CD4-positive, alpha-beta T cell (primary cell): ENCODE data around the gene DLG5. TPM values are rescaled to one million over a fixed set of nuclear protein-coding genes. Genes with fewer than 3 reads are reported as not detected.

ENCODE experiments used
- ATAC-seq: fragments of 200-7000 bp; cut with Tn5 transposase; one replicate; pipeline ENCODE4 v1.10.0; 2022; ENCODE audit warnings: mild to moderate bottlenecking; ENCODE audit not compliant: poor library complexity
- CTCF ChIA-PET: fragments of 350-600 bp; sonication (Branson Sonifier 250); formaldehyde crosslinking; loops from one replicate; lab custom pipeline; 2021; ENCODE audit warnings: antibody characterized with exemption, inconsistent platforms; lab: Charles Lee
- POLR2A ChIA-PET: fragments of 350-600 bp; sonication (Branson Sonifier 250); formaldehyde crosslinking; loops from one replicate; lab custom pipeline; 2021; ENCODE audit warnings: antibody characterized with exemption, inconsistent platforms; lab: Charles Lee
- DNase-seq, 14 experiments: peaks; one replicate each; pipeline ENCODE4 v3.0.0-alpha.2; 2013 to 2020; ENCODE audit warnings: mixed read lengths in 2 of 14
- H3K27ac ChIP-seq, 2 donors: one replicate each; pipeline versions ENCODE4 v1.5.1 to v1.7.0; 2013; ENCODE audit warnings: low read length in 2 of 2, low read depth in 1 of 2, mild to moderate bottlenecking in 1 of 2
- H3K27me3 ChIP-seq, 2 experiments: 1 replicate in 1 of 2; 2 replicates in 1 of 2; pipeline versions ENCODE4 v1.6.1 to v1.7.0; 2013; ENCODE audit warnings: low read length in 2 of 2, control low read depth in 1 of 2, mild to moderate bottlenecking in 1 of 2, moderate library complexity in 1 of 2; ENCODE audit not compliant: insufficient read depth in 2 of 2, control insufficient read depth in 1 of 2
- H3K36me3 ChIP-seq: one replicate; pipeline ENCODE4 v1.6.1; 2013; ENCODE audit warnings: low read length, control low read depth; ENCODE audit not compliant: insufficient read depth
- H3K4me1 ChIP-seq: one replicate; pipeline ENCODE4 v1.6.1; 2013; ENCODE audit warnings: low read length, control low read depth; ENCODE audit not compliant: insufficient read depth
- H3K4me3 ChIP-seq: one replicate; pipeline ENCODE4 v1.5.1; 2013; ENCODE audit warnings: mild to moderate bottlenecking, low read length, moderate library complexity
- H3K9me3 ChIP-seq, 2 experiments: 1 replicate in 1 of 2; 2 replicates in 1 of 2; pipeline versions ENCODE4 v1.6.1 to v1.7.0; 2013; ENCODE audit warnings: low read length in 2 of 2, mild to moderate bottlenecking in 2 of 2, control low read depth in 1 of 2, moderate library complexity in 1 of 2; ENCODE audit not compliant: control insufficient read depth in 1 of 2, insufficient read depth in 1 of 2
- H3K27ac Mint-ChIP-seq: one replicate; pipeline ENCODE4 v1.8.0; 2020; ENCODE audit warnings: mixed read lengths
- H3K27me3 Mint-ChIP-seq: one replicate; pipeline ENCODE4 v1.8.0; 2021; ENCODE audit warnings: mixed read lengths
- H3K36me3 Mint-ChIP-seq: one replicate; pipeline ENCODE4 v1.8.0; 2021; ENCODE audit warnings: low read depth, mixed read lengths
- H3K4me1 Mint-ChIP-seq: one replicate; pipeline ENCODE4 v1.8.0; 2021; ENCODE audit warnings: low read depth, mixed read lengths
- H3K4me3 Mint-ChIP-seq: one replicate; pipeline ENCODE4 v1.8.0; 2020; ENCODE audit warnings: mild to moderate bottlenecking, mixed read lengths
- H3K9me3 Mint-ChIP-seq: one replicate; pipeline ENCODE4 v1.8.0; 2020; ENCODE audit warnings: mixed read lengths
- CTCF ChIP-seq: fragments of 200-600 bp; IDR thresholded peaks from one replicate; pipeline ENCODE4 v1.8.0; 2022; ENCODE audit warnings: antibody characterized with exemption, mild to moderate bottlenecking
- intact Hi-C, 2 experiments: fragments of 100-400 bp; cut with DNase I in 1 of 2; cut with micrococcal nuclease in 1 of 2; formaldehyde crosslinking; loops; one replicate each; pipeline versions ENCODE4 v1.15.1 to v1.9.0; 2023 to 2025; cut with DNase I, micrococcal nuclease
- total RNA-seq, 174 experiments: library from RNA in 2 of 174; stranded (reverse) in 2 of 174; gene quantifications; one replicate each; pipeline ENCODE4 v1.2.3 and lab custom pipeline; 2021 to 2026

Gene DLG5
- total RNA-seq, 2 experiments from 2014 or later = 7.1 to 7.4 TPM

GRCh38 chr10:77971804-77972144 lies 45.2 kb upstream of the DLG5 start:
- Mint-ChIP-seq H3K9me3 (no peaks in the 10 kb centered on the region), H3K36me3 (peaks cover 16% of the 10 kb centered on the region), H3K4me1 (peaks cover 12% of the 10 kb centered on the region), H3K27ac (peak overlapping the region; percentile 20), H3K4me3 (no peak overlapping the region), H3K27me3 (no peaks in the 10 kb centered on the region)
- intact Hi-C loops = no loop called here
- Histone ChIP-seq H3K9me3 (no peaks in the 10 kb centered on the region), H3K36me3 (peaks cover 15% of the 10 kb centered on the region), H3K4me3 (no peak overlapping the region), H3K27me3 (no peaks in the 10 kb centered on the region), H3K4me1 (peaks cover 7% of the 10 kb centered on the region), H3K27ac (no peak overlapping the region)
- CTCF ChIA-PET = no interaction called here
- ATAC-seq (no peak), DNase-seq (no peak)
- TF ChIP-seq CTCF = no peak
- POLR2A ChIA-PET = interaction anchor here (0.6 kb wide), 1 partner anchor 12 kb away, joined by 3 read pairs; no protein-coding TSS in a partner anchor

- ChIA-PET CTCF (interaction anchor here (1.1 kb wide), 1 partner anchor 260 kb away, joined by 3 read pairs; no protein-coding TSS in a partner anchor), POLR2A (interaction anchor here (0.6 kb wide), 1 partner anchor 13 kb away, joined by 3 read pairs; no protein-coding TSS in a partner anchor)
- no peak for TF ChIP-seq CTCF
- Mint-ChIP-seq H3K27me3 (no peaks in the 10 kb centered on the region), H3K36me3 (peaks cover 11% of the 10 kb centered on the region), H3K4me1 (peaks cover 12% of the 10 kb centered on the region), H3K27ac (peak overlapping the region; percentile 20), H3K9me3 (no peaks in the 10 kb centered on the region), H3K4me3 (no peak overlapping the region)
- Histone ChIP-seq H3K9me3 (no peaks in the 10 kb centered on the region), H3K4me3 (no peak overlapping the region), H3K27ac (no peak overlapping the region), H3K27me3 (no peaks in the 10 kb centered on the region), H3K36me3 (peaks cover 9% of the 10 kb centered on the region), H3K4me1 (peaks cover 7% of the 10 kb centered on the region)
- intact Hi-C loops = no loop called here
- DNase-seq (peak in 1 of 14 experiments; percentile 9), ATAC-seq (no peak)
Measured at GRCh38 chr10:77970869-77971803, 44.6 kb upstream of the DLG5 start.

GRCh38 chr10:77969114-77969513 lies 42.6 kb upstream of the DLG5 start:
- H3K9me3 ChIP-seq = no peaks in the 10 kb centered on the region
- peaks cover 7% of the 10 kb centered on the region for H3K4me1 ChIP-seq
- Mint-ChIP-seq H3K9me3 (no peaks in the 10 kb centered on the region), H3K27me3 (no peaks in the 10 kb centered on the region), H3K27ac (no peak overlapping the region), H3K4me3 (no peak overlapping the region), H3K4me1 (peaks cover 12% of the 10 kb centered on the region), H3K36me3 (no peaks in the 10 kb centered on the region)
- no peaks in the 10 kb centered on the region for H3K36me3 ChIP-seq
- intact Hi-C loops = no loop called here
- no peak overlapping the region for H3K4me3 ChIP-seq
- no peak for TF ChIP-seq CTCF
- CTCF ChIA-PET = no interaction called here
- DNase-seq (no peak), ATAC-seq (no peak)
- POLR2A ChIA-PET = no interaction called here
- no peaks in the 10 kb centered on the region for H3K27me3 ChIP-seq
- H3K27ac ChIP-seq = no peak overlapping the region
